Naive thymus-derived CD8-positive, alpha-beta T cell (primary cell): Measurements from ENCODE around the gene EMP2. TPM values are rescaled to one million over a fixed set of nuclear protein-coding genes. Genes with fewer than 3 reads are reported as not detected.
A peak's percentile ranks its signal among the peaks of the same experiment; 100 is the strongest.

ENCODE experiments used
- ATAC-seq, 2 donors: fragments of 150-1000 bp; cut with Tn5 transposase in 1 of 2; sonication (Bioruptor Pico), chemical (Tn5 transposase) in 1 of 2; 1 replicate in 1 of 2; 2 replicates in 1 of 2; pipeline ENCODE4 v1.10.0; 2021; ENCODE audit warnings: mild to moderate bottlenecking in 2 of 2, moderate library complexity in 2 of 2
- POLR2A ChIA-PET: fragments of 350-600 bp; sonication (Branson Sonifier 250); formaldehyde crosslinking; loops from one replicate; lab custom pipeline; 2021; ENCODE audit warnings: antibody characterized with exemption; lab: Charles Lee
- DNase-seq, 10 donors: peaks; one replicate each; pipeline versions ENCODE4 v3.0.0 to v3.0.0-alpha.2; 2020 to 2022
- H3K27ac Mint-ChIP-seq, 10 donors: one replicate each; pipeline ENCODE4 v1.8.0; 2020 to 2022; ENCODE audit warnings: mild to moderate bottlenecking in 10 of 10, mixed read lengths in 10 of 10, moderate library complexity in 4 of 10, inconsistent platforms in 1 of 10
- H3K27me3 Mint-ChIP-seq, 5 donors: one replicate each; pipeline ENCODE4 v1.8.0; 2021 to 2022; ENCODE audit warnings: mixed read lengths in 5 of 5
- H3K36me3 Mint-ChIP-seq, 3 donors: one replicate each; pipeline ENCODE4 v1.8.0; 2020 to 2022; ENCODE audit warnings: mixed read lengths in 3 of 3, mild to moderate bottlenecking in 2 of 3, inconsistent platforms in 1 of 3
- H3K4me1 Mint-ChIP-seq, 4 donors: one replicate each; pipeline ENCODE4 v1.8.0; 2021 to 2022; ENCODE audit warnings: mixed read lengths in 4 of 4
- H3K4me3 Mint-ChIP-seq, 10 donors: one replicate each; pipeline ENCODE4 v1.8.0; 2020 to 2022; ENCODE audit warnings: mild to moderate bottlenecking in 10 of 10, mixed read lengths in 10 of 10, moderate library complexity in 6 of 10, inconsistent platforms in 1 of 10
- H3K9me3 Mint-ChIP-seq, 9 donors: one replicate each; pipeline ENCODE4 v1.8.0; 2020 to 2022; ENCODE audit warnings: mixed read lengths in 9 of 9, mild to moderate bottlenecking in 3 of 9, inconsistent platforms in 1 of 9, moderate library complexity in 1 of 9
- polyA plus RNA-seq, 3 donors: library from polyadenylated mRNA; unstranded; fragments of 300-500 nt; fragmentation: Illumina TruSeq; gene quantifications; one replicate each; pipeline ENCODE4 v1.2.3, GENCODE V29; 2021
- total RNA-seq, 8 experiments: library from RNA in 2 of 8; stranded (reverse) in 2 of 8; gene quantifications; one replicate each; pipeline ENCODE4 v1.2.3 and lab custom pipeline; 2021 to 2026

Gene EMP2
- total and polyA plus RNA-seq, 5 experiments from 2014 or later: not detected

DNA sequence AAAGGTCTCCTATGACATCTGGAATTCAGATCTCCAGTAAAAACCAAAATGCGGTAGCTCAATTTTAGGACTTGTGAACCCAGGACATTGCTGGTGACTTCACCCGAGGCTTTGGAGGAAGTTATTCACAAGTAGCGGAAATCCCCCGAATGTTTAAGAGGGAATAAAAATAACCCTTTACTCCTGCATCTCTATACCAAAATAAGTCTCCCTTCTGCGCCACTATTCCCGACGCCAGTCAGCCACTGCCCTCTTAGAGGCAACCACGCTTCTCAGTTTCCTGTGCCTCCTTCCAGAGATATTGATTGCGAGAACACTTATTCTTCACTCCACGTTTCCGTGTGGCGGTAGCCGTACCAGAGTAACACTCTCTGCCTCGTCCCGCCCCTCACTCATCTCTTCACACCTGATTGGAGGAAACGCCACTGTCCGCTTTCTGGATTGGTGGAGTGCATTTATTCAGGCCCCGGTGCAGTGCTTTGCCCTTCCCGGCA, 27.4 kb downstream of the EMP2 start:
- ATAC-seq (peak; percentile 97 to 99), DNase-seq (peak; percentile 10 to 77 (median 50))
- Mint-ChIP-seq H3K27me3 (peaks cover 7 to 22% (median 18%) of the 10 kb centered on the region in 5 donors), H3K4me3 (peak overlapping the region; percentile 81 to 97 (median 92)), H3K27ac (peak overlapping the region; percentile 32 to 95 (median 91)), H3K4me1 (peaks cover 10 to 23% (median 11%) of the 10 kb centered on the region in 4 donors), H3K36me3 (peaks cover 0 to 19% (median 0%) of the 10 kb centered on the region in 3 donors), H3K9me3 (peaks cover 0 to 25% (median 14%) of the 10 kb centered on the region in 9 donors)
- POLR2A ChIA-PET: interaction anchor here (1.1 to 1.4 kb wide), 2 partner anchors 167 to 191 kb away, joined by 3 read pairs; partner anchors contain the start of gene NUBP1

DNA sequence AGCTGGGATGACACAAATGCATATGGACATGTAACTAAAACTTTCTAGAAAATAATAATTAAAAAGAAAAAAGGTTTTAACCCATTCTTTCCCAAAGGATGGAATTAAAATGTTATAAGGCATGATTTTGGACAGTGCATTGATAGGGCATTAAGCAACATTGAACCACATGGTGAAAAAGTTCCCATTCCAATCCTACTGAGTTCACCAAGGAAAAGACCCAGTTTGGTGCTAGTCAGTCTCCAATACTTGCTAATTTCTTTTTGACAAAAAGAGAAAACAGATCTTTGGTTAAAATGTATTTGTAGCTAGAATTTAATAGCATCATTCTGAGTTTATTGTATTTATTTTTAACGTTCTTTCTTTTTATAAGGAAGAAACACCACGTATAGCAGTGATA, 28.1 kb downstream of the EMP2 start:
- peaks cover 10 to 23% (median 11%) of the 10 kb centered on the region in 4 donors for H3K4me1 Mint-ChIP-seq
- POLR2A ChIA-PET: interaction anchor here (1.1 to 1.4 kb wide), 2 partner anchors 166 to 192 kb away, joined by 3 read pairs; partner anchors contain the start of gene NUBP1
- H3K27me3 Mint-ChIP-seq: peaks cover 7 to 27% (median 17%) of the 10 kb centered on the region in 5 donors
- peaks cover 0 to 30% (median 17%) of the 10 kb centered on the region in 9 donors for H3K9me3 Mint-ChIP-seq
- H3K4me3 Mint-ChIP-seq: peak overlapping the region in 4 of 10 donors; percentile 84 to 94 (median 91)
- H3K27ac Mint-ChIP-seq: peak overlapping the region in 1 of 10 donors; percentile 86
- no peak for ATAC-seq
- no peak for DNase-seq
- H3K36me3 Mint-ChIP-seq: peaks cover 0 to 24% (median 0%) of the 10 kb centered on the region in 3 donors

DNA sequence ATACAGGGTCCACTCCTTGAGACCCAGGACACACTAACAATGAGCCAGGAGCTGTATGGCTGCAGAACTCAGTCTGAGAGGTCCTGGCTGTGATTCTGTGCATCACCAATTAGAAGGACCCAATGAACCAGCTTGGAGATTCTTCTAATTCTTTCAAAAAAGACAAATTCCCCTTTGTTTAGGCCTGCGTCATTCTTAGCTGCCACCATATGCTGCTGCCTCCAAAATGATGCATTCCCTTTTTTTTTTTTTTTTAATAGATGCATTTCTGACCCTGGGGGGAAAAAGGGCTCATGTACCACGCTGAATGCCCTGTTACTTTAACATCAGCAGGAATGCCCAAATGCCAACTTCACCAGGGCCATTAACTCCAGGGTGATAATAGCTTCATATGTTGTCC, 28.5 kb downstream of the EMP2 start:
- POLR2A ChIA-PET: interaction anchor here (1.1 kb wide), 1 partner anchor 165 kb away, joined by 3 read pairs; no protein-coding TSS in a partner anchor
- Mint-ChIP-seq H3K4me3 (no peak overlapping the region), H3K36me3 (peaks cover 0 to 26% (median 0%) of the 10 kb centered on the region in 3 donors), H3K27me3 (peaks cover 7 to 31% (median 17%) of the 10 kb centered on the region in 5 donors), H3K9me3 (peaks cover 0 to 34% (median 18%) of the 10 kb centered on the region in 9 donors), H3K4me1 (peaks cover 10 to 23% (median 11%) of the 10 kb centered on the region in 4 donors), H3K27ac (no peak overlapping the region)
- DNase-seq: no peak
- ATAC-seq: no peak

DNA sequence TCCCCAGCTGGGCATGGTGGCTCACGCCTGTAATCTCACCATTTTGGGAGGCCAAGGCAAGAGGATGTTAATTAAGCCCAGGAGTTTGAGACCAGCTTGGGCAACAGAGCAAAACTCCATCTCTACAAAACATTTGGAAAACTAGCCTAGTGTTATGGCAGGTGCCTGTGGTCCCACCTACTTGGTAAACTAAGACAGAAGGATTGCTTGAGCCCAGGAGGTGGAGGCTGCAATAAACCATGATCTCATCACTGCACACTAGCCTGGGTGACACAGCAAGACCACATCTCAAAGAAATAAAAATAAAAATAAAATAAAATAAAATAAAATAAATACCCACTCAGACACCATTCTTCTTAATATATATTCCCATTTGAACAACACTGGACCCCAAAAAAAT, 32.0 kb downstream of the EMP2 start:
- no peak for DNase-seq
- peaks cover 0 to 23% (median 0%) of the 10 kb centered on the region in 3 donors for H3K36me3 Mint-ChIP-seq
- no peak overlapping the region for H3K27ac Mint-ChIP-seq
- peaks cover 8 to 33% (median 14%) of the 10 kb centered on the region in 5 donors for H3K27me3 Mint-ChIP-seq
- no peak for ATAC-seq
- POLR2A ChIA-PET: no interaction called here
- H3K4me1 Mint-ChIP-seq: peaks cover 7 to 10% (median 9%) of the 10 kb centered on the region in 4 donors
- H3K4me3 Mint-ChIP-seq: no peak overlapping the region
- peaks cover 0 to 24% (median 15%) of the 10 kb centered on the region in 9 donors for H3K9me3 Mint-ChIP-seq

DNA sequence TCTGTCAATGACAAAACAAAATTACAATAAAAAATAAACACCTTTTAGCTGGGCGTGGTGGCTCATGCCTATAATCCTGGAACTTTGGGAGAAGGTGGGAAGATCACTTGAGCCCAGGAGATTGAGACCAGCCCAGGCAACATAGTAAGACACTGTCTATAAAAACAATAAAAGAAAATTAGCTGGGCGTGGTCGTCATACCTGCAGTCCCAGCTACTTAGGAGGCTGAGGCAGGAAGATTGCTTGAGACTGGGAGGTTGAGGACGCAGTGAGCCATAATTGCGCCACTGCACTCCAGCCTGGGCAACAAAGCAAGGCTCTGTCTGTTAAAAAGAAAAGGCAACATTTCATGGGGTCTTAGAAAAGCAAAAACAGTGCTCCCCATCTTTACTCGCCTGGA, 32.7 kb downstream of the EMP2 start:
- H3K36me3 Mint-ChIP-seq: peaks cover 0 to 23% (median 0%) of the 10 kb centered on the region in 3 donors
- peaks cover 1 to 3% (median 2%) of the 10 kb centered on the region in 4 donors for H3K4me1 Mint-ChIP-seq
- peaks cover 8 to 33% (median 14%) of the 10 kb centered on the region in 5 donors for H3K27me3 Mint-ChIP-seq
- POLR2A ChIA-PET: no interaction called here
- peaks cover 0 to 24% (median 13%) of the 10 kb centered on the region in 9 donors for H3K9me3 Mint-ChIP-seq
- no peak overlapping the region for H3K4me3 Mint-ChIP-seq
- DNase-seq (no peak), ATAC-seq (no peak)
- H3K27ac Mint-ChIP-seq: no peak overlapping the region

DNA sequence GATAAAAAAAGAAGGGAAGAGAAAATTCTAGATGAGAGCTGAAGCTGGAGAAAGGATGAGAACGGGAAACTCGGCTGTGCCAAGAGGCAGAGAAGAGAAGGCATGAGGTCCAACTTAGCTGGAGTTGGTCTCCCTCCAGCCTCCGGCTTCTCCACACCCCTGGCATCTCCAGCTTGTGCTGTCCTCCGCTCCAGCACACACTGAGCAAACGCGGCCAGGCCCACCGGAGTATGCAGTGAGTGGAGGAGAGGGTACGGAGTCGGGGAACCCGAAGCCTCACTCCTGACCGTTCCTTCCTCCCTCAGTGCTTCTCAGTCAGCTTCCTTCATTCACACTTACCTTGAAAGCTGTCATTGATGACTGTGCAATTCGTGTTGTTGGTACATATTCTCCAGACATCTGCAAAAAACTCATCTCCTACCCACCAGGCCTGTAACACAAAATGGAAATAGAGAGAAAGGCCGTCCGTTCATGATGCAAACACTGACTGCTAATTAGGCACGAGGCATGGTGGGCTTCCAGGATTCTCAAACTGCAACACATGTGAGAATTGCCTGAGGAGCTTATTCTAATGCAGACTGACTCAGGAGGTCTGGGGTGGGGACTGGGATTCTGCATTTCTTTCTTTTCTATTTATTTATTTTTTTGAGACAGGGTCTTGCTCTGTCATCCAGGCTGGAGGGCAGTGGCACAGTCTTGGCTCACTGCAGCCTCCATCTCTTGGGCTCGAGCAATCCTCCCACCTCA, 37.0 kb downstream of the EMP2 start:
- ATAC-seq: no peak
- Mint-ChIP-seq H3K4me3 (no peak overlapping the region), H3K27ac (no peak overlapping the region), H3K36me3 (peaks cover 0 to 14% (median 0%) of the 10 kb centered on the region in 3 donors), H3K27me3 (peaks cover 3 to 17% (median 11%) of the 10 kb centered on the region in 5 donors), H3K4me1 (no peaks in the 10 kb centered on the region), H3K9me3 (peaks cover 0 to 13% (median 5%) of the 10 kb centered on the region in 9 donors)
- POLR2A ChIA-PET: no interaction called here
- DNase-seq: no peak

DNA sequence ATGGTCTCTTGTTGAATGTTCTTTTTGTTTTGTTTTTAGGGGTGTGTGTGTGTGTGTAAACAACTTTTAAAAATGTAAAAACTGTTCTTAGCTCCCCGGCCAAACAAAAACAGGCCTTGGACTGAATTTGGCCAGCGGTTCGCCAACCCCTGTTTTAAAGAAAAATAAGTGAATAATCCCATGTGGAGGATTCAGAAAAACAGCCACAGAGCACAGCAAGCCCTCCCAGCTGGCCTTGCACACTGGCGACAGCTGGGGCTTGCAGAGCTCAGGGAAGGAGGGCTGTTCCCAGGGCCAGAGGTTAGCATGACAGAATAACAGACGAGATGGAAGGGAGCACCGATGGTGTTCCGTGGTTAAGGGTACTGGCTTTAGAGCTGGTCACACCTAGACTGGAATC, 39.0 kb downstream of the EMP2 start:
- POLR2A ChIA-PET: no interaction called here
- H3K27me3 Mint-ChIP-seq: peaks cover 3 to 16% (median 8%) of the 10 kb centered on the region in 5 donors
- H3K36me3 Mint-ChIP-seq: peaks cover 0 to 4% (median 0%) of the 10 kb centered on the region in 3 donors

DNA sequence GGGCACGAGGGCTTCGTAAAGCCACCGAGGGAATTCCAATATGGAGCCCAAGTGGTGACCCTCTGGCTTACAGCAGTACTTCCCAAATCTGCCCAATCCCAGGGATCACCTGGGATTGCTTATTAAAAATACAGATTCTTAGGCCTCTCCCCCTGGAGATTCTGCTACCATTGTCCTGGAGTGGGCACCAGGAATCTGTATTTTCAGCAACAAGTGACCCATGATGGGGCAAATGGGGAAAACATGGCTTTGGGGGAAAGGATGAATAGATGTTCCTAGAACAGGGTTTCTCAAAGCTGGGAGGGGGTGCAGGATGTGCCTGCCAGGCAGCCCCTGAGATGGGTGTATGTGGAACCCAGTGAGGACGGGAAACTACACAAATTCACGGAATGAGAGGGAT, 40.6 kb downstream of the EMP2 start:
- Mint-ChIP-seq H3K9me3 (no peaks in the 10 kb centered on the region), H3K27ac (no peak overlapping the region), H3K4me3 (no peak overlapping the region), H3K27me3 (peaks cover under 1 to 11% (median 2%) of the 10 kb centered on the region in 5 donors), H3K36me3 (peaks cover 0 to under 1% (median 0%) of the 10 kb centered on the region in 3 donors), H3K4me1 (peaks cover 0 to 2% (median 0%) of the 10 kb centered on the region in 4 donors)
- ATAC-seq (no peak), DNase-seq (no peak)
- POLR2A ChIA-PET: no interaction called here

More for the DNA sequence above, 39.0 kb downstream of the EMP2 start:
- no peaks in the 10 kb centered on the region for H3K9me3 Mint-ChIP-seq
- DNase-seq (no peak), ATAC-seq (no peak)
- H3K4me3 Mint-ChIP-seq: no peak overlapping the region
- H3K27ac Mint-ChIP-seq: no peak overlapping the region
- peaks cover 0 to 2% (median 0%) of the 10 kb centered on the region in 4 donors for H3K4me1 Mint-ChIP-seq

DNA sequence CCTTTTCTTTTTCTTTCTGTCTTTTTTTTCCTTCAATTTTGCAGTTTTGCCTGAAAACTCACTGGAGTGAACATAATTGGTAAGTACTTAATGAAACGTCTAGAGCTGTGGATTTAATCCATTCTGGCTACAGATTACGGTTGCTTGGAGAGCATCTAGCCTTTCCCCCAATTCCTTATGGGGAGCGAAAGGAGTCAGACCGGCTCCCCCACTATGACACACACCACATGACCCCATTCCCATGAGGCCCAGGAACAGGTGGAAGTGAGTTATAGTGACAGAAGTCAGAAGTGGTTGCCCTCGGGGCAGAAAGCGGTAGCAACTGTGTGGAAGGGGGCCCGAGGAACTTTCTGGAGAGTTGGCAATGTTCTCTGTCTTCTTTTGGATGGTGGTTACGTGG, 41.2 kb downstream of the EMP2 start:
- DNase-seq (no peak), ATAC-seq (no peak)
- H3K27me3 Mint-ChIP-seq: peaks cover 0 to 11% (median 2%) of the 10 kb centered on the region in 5 donors
- H3K4me1 Mint-ChIP-seq: peaks cover 0 to 2% (median 0%) of the 10 kb centered on the region in 4 donors
- H3K9me3 Mint-ChIP-seq: no peaks in the 10 kb centered on the region
- POLR2A ChIA-PET: no interaction called here
- no peaks in the 10 kb centered on the region for H3K36me3 Mint-ChIP-seq
- H3K4me3 Mint-ChIP-seq: no peak overlapping the region
- no peak overlapping the region for H3K27ac Mint-ChIP-seq

DNA sequence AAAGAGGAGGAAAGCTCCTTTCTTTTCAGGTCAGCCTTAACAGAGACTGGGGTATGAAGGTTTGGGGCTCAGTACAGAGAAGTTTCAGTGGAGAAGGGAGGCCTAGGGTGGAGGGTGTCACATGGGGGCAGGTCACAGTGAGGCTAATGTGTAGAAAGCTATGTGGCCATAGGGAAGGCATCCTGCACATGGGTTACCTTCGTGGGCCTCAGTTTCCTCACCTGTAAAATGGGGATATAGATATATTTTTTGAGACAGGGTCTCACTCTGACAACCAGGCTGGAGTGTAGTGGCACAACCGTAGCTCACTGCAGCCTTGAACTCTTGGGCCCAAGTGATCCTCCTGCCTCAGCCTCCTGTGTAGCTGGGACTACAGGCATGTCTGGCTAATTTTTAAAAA, 41.8 kb downstream of the EMP2 start:
- peaks cover 0 to 2% (median 0%) of the 10 kb centered on the region in 4 donors for H3K4me1 Mint-ChIP-seq
- no peak overlapping the region for H3K27ac Mint-ChIP-seq
- H3K27me3 Mint-ChIP-seq: peaks cover 0 to 11% (median 2%) of the 10 kb centered on the region in 5 donors
- no peak overlapping the region for H3K4me3 Mint-ChIP-seq
- no peaks in the 10 kb centered on the region for H3K9me3 Mint-ChIP-seq
- no peaks in the 10 kb centered on the region for H3K36me3 Mint-ChIP-seq
- no peak for DNase-seq
- ATAC-seq: no peak
- POLR2A ChIA-PET: no interaction called here

DNA sequence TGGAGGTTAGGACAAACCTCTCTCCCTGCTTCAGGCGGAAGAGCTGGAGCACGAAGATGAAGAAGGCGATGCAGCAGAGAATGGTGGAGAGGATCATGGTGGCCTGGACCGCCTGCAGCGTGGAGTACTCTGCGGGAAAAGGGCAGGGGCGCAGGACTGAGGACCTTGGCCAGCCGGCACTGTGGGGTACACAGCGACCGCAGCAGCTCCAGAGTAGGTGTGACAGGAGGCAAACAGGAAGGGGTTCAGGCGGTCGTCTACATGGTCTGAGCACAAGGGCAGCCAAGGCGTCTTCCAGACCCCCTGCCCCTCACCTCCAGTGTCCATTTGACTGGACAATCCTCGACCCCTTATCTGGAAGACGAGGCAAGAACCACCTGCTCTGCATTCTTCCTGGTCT, 42.5 kb downstream of the EMP2 start:
- H3K4me3 Mint-ChIP-seq: no peak overlapping the region
- peaks cover 0 to 2% (median 0%) of the 10 kb centered on the region in 4 donors for H3K4me1 Mint-ChIP-seq
- H3K27ac Mint-ChIP-seq: peak overlapping the region in 1 of 10 donors; percentile 66
- DNase-seq (no peak), ATAC-seq (no peak)
- no peaks in the 10 kb centered on the region for H3K9me3 Mint-ChIP-seq
- POLR2A ChIA-PET: no interaction called here
- peaks cover 0 to 11% (median 0%) of the 10 kb centered on the region in 5 donors for H3K27me3 Mint-ChIP-seq
- no peaks in the 10 kb centered on the region for H3K36me3 Mint-ChIP-seq

DNA sequence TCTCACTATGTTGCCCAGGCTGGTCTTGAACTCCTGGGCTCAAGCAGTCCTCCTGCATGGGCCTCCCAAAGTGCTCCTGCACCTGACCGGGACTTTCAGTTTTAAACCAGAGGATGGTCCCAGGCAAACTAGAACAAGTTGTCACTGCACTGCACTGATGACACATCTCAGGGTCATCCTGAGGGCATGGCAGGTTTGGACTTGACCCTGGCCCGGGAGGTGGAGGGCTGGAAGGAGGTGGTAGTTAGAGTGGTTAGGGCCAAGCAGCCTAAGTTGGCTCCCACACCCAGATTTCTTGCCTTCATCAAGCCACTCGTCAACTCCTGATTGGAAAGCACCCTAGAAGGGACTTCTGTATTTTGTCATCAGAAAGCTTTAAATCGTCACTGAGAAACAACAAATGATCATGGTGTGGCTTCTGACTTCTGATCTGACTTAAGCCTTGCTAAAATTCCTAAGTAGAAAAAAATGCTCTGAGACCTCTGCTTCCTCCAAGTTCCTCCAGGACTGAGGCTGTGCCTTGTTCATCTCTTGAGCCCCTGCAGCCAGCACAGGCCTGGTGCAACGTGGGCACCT, 43.5 kb downstream of the EMP2 start:
- Mint-ChIP-seq H3K9me3 (no peaks in the 10 kb centered on the region), H3K4me1 (peaks cover 0 to 2% (median 0%) of the 10 kb centered on the region in 4 donors), H3K27ac (no peak overlapping the region), H3K27me3 (peaks cover 0 to 11% (median 0%) of the 10 kb centered on the region in 5 donors), H3K36me3 (no peaks in the 10 kb centered on the region), H3K4me3 (no peak overlapping the region)
- POLR2A ChIA-PET: no interaction called here
- DNase-seq (no peak), ATAC-seq (no peak)
